DND-41 (cell line): ENCODE data around the gene VTCN1.

ENCODE experiments used
- ATAC-seq: fragments of 200-7000 bp; cut with Tn5 transposase; 3 replicates; pipeline ENCODE4 v1.9.1; 2021; ENCODE audit warnings: low read depth; ENCODE audit not compliant: insufficient read depth
- DNase-seq: peaks from one replicate; pipeline ENCODE4 v3.0.0-alpha.2; 2020
- H2AFZ ChIP-seq: 2 replicates; pipeline ENCODE4 v1.6.0; 2012; ENCODE audit warnings: low read depth, low read length
- H3K27ac ChIP-seq: 2 replicates; pipeline ENCODE4 v1.5.1; 2012; ENCODE audit warnings: low read length, inconsistent platforms
- H3K27me3 ChIP-seq: fragments of 200-600 bp; sonication (generic); 2 replicates; pipeline ENCODE4 v1.6.0; 2012; ENCODE audit warnings: low read length, mild to moderate bottlenecking, inconsistent platforms; ENCODE audit not compliant: insufficient read depth, poor library complexity
- H3K36me3 ChIP-seq: 2 replicates; pipeline ENCODE4 v1.5.1; 2012; ENCODE audit warnings: low read length, inconsistent platforms; ENCODE audit not compliant: insufficient read depth
- H3K4me1 ChIP-seq: 2 replicates; pipeline ENCODE4 v1.5.1; 2012; ENCODE audit warnings: mild to moderate bottlenecking, low read length; ENCODE audit not compliant: insufficient read depth
- H3K4me2 ChIP-seq: 2 replicates; pipeline ENCODE4 v1.6.0; 2012; ENCODE audit warnings: mild to moderate bottlenecking, moderate library complexity, low read length, inconsistent platforms; ENCODE audit not compliant: insufficient read depth
- H3K4me3 ChIP-seq, 2 experiments: fragments of 200-600 bp in 1 of 2; shearing (Covaris generic) in 1 of 2; 2 replicates each; pipeline ENCODE4 v1.5.1; 2012 to 2016; ENCODE audit warnings: inconsistent platforms in 2 of 2, low read length in 2 of 2, mild to moderate bottlenecking in 2 of 2, low read depth in 1 of 2, moderate library complexity in 1 of 2
- H3K79me2 ChIP-seq: 2 replicates; pipeline ENCODE4 v1.6.0; 2012; ENCODE audit warnings: low read length, inconsistent platforms; ENCODE audit not compliant: insufficient read depth
- H3K9ac ChIP-seq: 2 replicates; pipeline ENCODE4 v1.6.0; 2012; ENCODE audit warnings: low read depth, mild to moderate bottlenecking, inconsistent platforms, low read length, moderate library complexity
- H3K9me3 ChIP-seq: 2 replicates; pipeline ENCODE4 v1.5.1; 2012; ENCODE audit warnings: low read length, moderate library complexity, mild to moderate bottlenecking, inconsistent platforms; ENCODE audit not compliant: insufficient read depth, severe bottlenecking
- H4K20me1 ChIP-seq: 2 replicates; pipeline ENCODE4 v1.6.0; 2012; ENCODE audit warnings: low read length; ENCODE audit not compliant: insufficient read depth
- CTCF ChIP-seq: IDR thresholded peaks from 2 replicates; pipeline ENCODE4 v1.5.1; 2012; ENCODE audit warnings: borderline replicate concordance, low read length, moderate library complexity, mild to moderate bottlenecking; ENCODE audit not compliant: poor library complexity, severe bottlenecking; ENCODE audit errors: extremely low read depth
- EZH2 ChIP-seq: IDR thresholded peaks from 3 replicates; pipeline ENCODE4 v1.6.1; 2012; ENCODE audit warnings: borderline replicate concordance, low read depth, mild to moderate bottlenecking, moderate library complexity, low read length, inconsistent platforms; ENCODE audit not compliant: severe bottlenecking

Gene VTCN1

GRCh38 chr1:117116784-117117130, 94.0 kb downstream of the VTCN1 start:
- no peaks in the 10 kb centered on the region for H3K36me3 ChIP-seq
- H3K27ac ChIP-seq = no peak overlapping the region
- TF ChIP-seq CTCF (no peak), EZH2 (no peak)
- H3K4me1 ChIP-seq = no peaks in the 10 kb centered on the region
- H3K4me2 ChIP-seq = no peak overlapping the region
- H3K4me3 ChIP-seq = no peak overlapping the region
- no peaks in the 10 kb centered on the region for H3K79me2 ChIP-seq
- H2AFZ ChIP-seq = no peak overlapping the region
- H3K27me3 ChIP-seq = peaks cover 22% of the 10 kb centered on the region
- ATAC-seq = no peak
- H3K9me3 ChIP-seq = no peaks in the 10 kb centered on the region
- peaks cover 3% of the 10 kb centered on the region; the same call in 1 of the 2 replicates for H4K20me1 ChIP-seq
- H3K9ac ChIP-seq = no peak overlapping the region
- no peak for DNase-seq

GRCh38 chr1:117116090-117116783, 94.5 kb downstream of the VTCN1 start:
- Histone ChIP-seq H2AFZ (no peak overlapping the region), H3K27ac (no peak overlapping the region), H3K4me1 (no peaks in the 10 kb centered on the region), H3K9me3 (no peaks in the 10 kb centered on the region), H3K27me3 (peaks cover 17% of the 10 kb centered on the region), H3K4me2 (no peak overlapping the region), H3K36me3 (no peaks in the 10 kb centered on the region), H3K79me2 (no peaks in the 10 kb centered on the region), H3K4me3 (no peak overlapping the region), H4K20me1 (peaks cover 3% of the 10 kb centered on the region; the same call in 1 of the 2 replicates), H3K9ac (no peak overlapping the region)
- DNase-seq (no peak), ATAC-seq (no peak)
- TF ChIP-seq EZH2 (no peak), CTCF (no peak)

GRCh38 chr1:117114877-117115276, 95.8 kb downstream of the VTCN1 start:
- peaks cover 3% of the 10 kb centered on the region for H3K27me3 ChIP-seq
- ATAC-seq (no peak), DNase-seq (no peak)
- no peaks in the 10 kb centered on the region for H3K79me2 ChIP-seq
- no peak overlapping the region for H3K4me2 ChIP-seq
- H4K20me1 ChIP-seq = no peaks in the 10 kb centered on the region
- H3K4me1 ChIP-seq = no peaks in the 10 kb centered on the region
- H3K4me3 ChIP-seq = no peak overlapping the region
- H3K27ac ChIP-seq = no peak overlapping the region
- no peaks in the 10 kb centered on the region for H3K9me3 ChIP-seq
- H3K36me3 ChIP-seq = no peaks in the 10 kb centered on the region
- TF ChIP-seq CTCF (no peak), EZH2 (no peak)
- H3K9ac ChIP-seq = no peak overlapping the region
- no peak overlapping the region for H2AFZ ChIP-seq

GRCh38 chr1:117113199-117113598, 97.5 kb downstream of the VTCN1 start:
- Histone ChIP-seq H3K79me2 (no peaks in the 10 kb centered on the region), H2AFZ (no peak overlapping the region), H4K20me1 (no peaks in the 10 kb centered on the region), H3K9me3 (no peaks in the 10 kb centered on the region), H3K4me3 (no peak overlapping the region), H3K27me3 (no peaks in the 10 kb centered on the region), H3K4me1 (no peaks in the 10 kb centered on the region), H3K4me2 (no peak overlapping the region), H3K27ac (no peak overlapping the region), H3K9ac (no peak overlapping the region), H3K36me3 (no peaks in the 10 kb centered on the region)
- ATAC-seq (0 out of 3 replicates have a peak, but pooled peaks have one; percentile 13), DNase-seq (no peak)
- TF ChIP-seq EZH2 (no peak), CTCF (no peak)
